IMR-90 (cell line): ENCODE measurements around the gene ANKRD63. TPM values are rescaled to one million over a fixed set of nuclear protein-coding genes. Genes with fewer than 3 reads are reported as not detected.

ENCODE experiments used
- ATAC-seq: fragments of 200-7000 bp; cut with Tn5 transposase; 2 replicates; pipeline ENCODE4 v1.9.1; 2020; ENCODE audit warnings: low read depth, mild to moderate bottlenecking, moderate library complexity
- Bru-seq: library from RNA; stranded (reverse); fragments of 400-500 nt; gene quantifications from one replicate; lab custom pipeline; 2021; lab: Mats Ljungman, UMichigan
- BruChase-seq, 2 experiments: library from RNA; stranded (reverse); fragments of 400-500 nt; gene quantifications; one replicate each; lab custom pipeline; 2021; lab: Mats Ljungman, UMichigan
- BruUV-seq: library from RNA; stranded (reverse); fragments of 400-500 nt; replicated peaks from 2 replicates; lab custom pipeline; 2021; lab: Mats Ljungman, UMichigan
- CTCF ChIA-PET: fragments of 300-600 bp; formaldehyde crosslinking; extraction: SDS; loops from one replicate; lab custom pipeline; 2021; ENCODE audit warnings: antibody characterized with exemption; lab: Yijun Ruan, JAX
- POLR2A ChIA-PET: fragments of 300-600 bp; sonication (Branson Sonifier 250); formaldehyde crosslinking; loops from one replicate; lab custom pipeline; 2022; ENCODE audit warnings: antibody characterized with exemption; ENCODE audit not compliant: unreplicated experiment; lab: Charles Lee
- DNase-seq: peaks from one replicate; pipeline ENCODE4 v3.0.0; 2013
- H2AFZ ChIP-seq: replicated peaks from 2 replicates; pipeline ENCODE3; 2013; ENCODE audit warnings: low read length, mild to moderate bottlenecking; ENCODE audit not compliant: poor library complexity
- H2AK5ac ChIP-seq: 2 replicates; pipeline ENCODE4 v1.6.1; 2013; ENCODE audit warnings: low read depth, low read length, inconsistent platforms
- H2AK9ac ChIP-seq: replicated peaks from 2 replicates; pipeline ENCODE3; 2013; ENCODE audit warnings: mild to moderate bottlenecking, low read depth, low read length, moderate library complexity; ENCODE audit not compliant: poor library complexity
- H2BK120ac ChIP-seq: 2 replicates; pipeline ENCODE4 v1.6.1; 2013; ENCODE audit warnings: low read depth, low read length, inconsistent platforms
- H2BK15ac ChIP-seq: 3 replicates; pipeline ENCODE4 v1.6.1; 2013; ENCODE audit warnings: low read depth, low read length, inconsistent platforms
- H2BK20ac ChIP-seq: 2 replicates; pipeline ENCODE4 v1.6.1; 2013; ENCODE audit warnings: low read depth, mild to moderate bottlenecking, inconsistent platforms, low read length, moderate library complexity
- H2BK5ac ChIP-seq: 2 replicates; pipeline ENCODE4 v1.6.1; 2013; ENCODE audit warnings: mild to moderate bottlenecking, low read depth, low read length, inconsistent platforms; ENCODE audit not compliant: poor library complexity, severe bottlenecking
- H3K14ac ChIP-seq: replicated peaks from 2 replicates; pipeline ENCODE4 v1.6.1; 2013; ENCODE audit warnings: low read depth, low read length, inconsistent platforms
- H3K18ac ChIP-seq: 2 replicates; pipeline ENCODE4 v1.6.1; 2013; ENCODE audit warnings: low read depth, low read length, control low read depth
- H3K23ac ChIP-seq: 2 replicates; pipeline ENCODE4 v1.6.1; 2013; ENCODE audit warnings: low read depth, low read length, inconsistent platforms
- H3K27ac ChIP-seq: 2 replicates; pipeline ENCODE4 v1.5.1; 2013; ENCODE audit warnings: mild to moderate bottlenecking, control low read depth, low read length; ENCODE audit not compliant: insufficient read depth
- H3K27me3 ChIP-seq: 2 replicates; pipeline ENCODE4 v1.6.1; 2013; ENCODE audit warnings: low read length; ENCODE audit not compliant: control insufficient read depth, insufficient read depth
- H3K36me3 ChIP-seq: 2 replicates; pipeline ENCODE4 v1.6.1; 2013; ENCODE audit warnings: low read length, mixed read lengths; ENCODE audit not compliant: control insufficient read depth, insufficient read depth
- H3K4ac ChIP-seq: 2 replicates; pipeline ENCODE4 v1.6.1; 2013; ENCODE audit warnings: low read depth, low read length, inconsistent platforms
- H3K4me1 ChIP-seq: 2 replicates; pipeline ENCODE4 v1.6.1; 2013; ENCODE audit warnings: low read length, mixed read lengths; ENCODE audit not compliant: control insufficient read depth, insufficient read depth
- H3K4me2 ChIP-seq: 2 replicates; pipeline ENCODE4 v1.6.1; 2013; ENCODE audit warnings: low read depth, mild to moderate bottlenecking, control low read depth, low read length, moderate library complexity
- H3K4me3 ChIP-seq: 2 replicates; pipeline ENCODE4 v1.5.1; 2013; ENCODE audit warnings: low read depth, mild to moderate bottlenecking, control low read depth, low read length, moderate library complexity; ENCODE audit not compliant: insufficient read depth
- H3K56ac ChIP-seq: 2 replicates; pipeline ENCODE4 v1.6.1; 2013; ENCODE audit warnings: low read length, inconsistent platforms; ENCODE audit not compliant: insufficient read depth; ENCODE audit errors: extremely low read depth
- H3K79me1 ChIP-seq, 2 experiments: 2 replicates each; pipeline ENCODE4 v1.6.1; 2013; ENCODE audit warnings: low read length in 2 of 2, inconsistent platforms in 1 of 2, low read depth in 1 of 2
- H3K9ac ChIP-seq: 2 replicates; pipeline ENCODE4 v1.6.1; 2013; ENCODE audit warnings: low read depth, low read length, control low read depth
- H3K9me1 ChIP-seq: 2 replicates; pipeline ENCODE4 v1.6.1; 2013; ENCODE audit warnings: low read length, inconsistent platforms; ENCODE audit not compliant: insufficient read depth
- H3K9me3 ChIP-seq: 2 replicates; pipeline ENCODE4 v1.6.1; 2013; ENCODE audit warnings: low read length; ENCODE audit not compliant: control insufficient read depth, insufficient read depth
- H4K20me1 ChIP-seq: 2 replicates; pipeline ENCODE4 v1.6.1; 2013; ENCODE audit warnings: low read length, inconsistent platforms; ENCODE audit not compliant: insufficient read depth
- H4K5ac ChIP-seq: 2 replicates; pipeline ENCODE4 v1.6.1; 2013; ENCODE audit warnings: mild to moderate bottlenecking, low read depth, low read length, control low read depth
- H4K8ac ChIP-seq, 2 experiments: 2 replicates each; pipeline ENCODE4 v1.6.1; 2013; ENCODE audit warnings: low read depth in 2 of 2, low read length in 2 of 2, control low read depth in 1 of 2, inconsistent platforms in 1 of 2
- H4K91ac ChIP-seq: 2 replicates; pipeline ENCODE4 v1.6.1; 2013; ENCODE audit warnings: low read depth, low read length, inconsistent platforms; ENCODE audit not compliant: insufficient read depth
- CHD1 ChIP-seq: IDR thresholded peaks from 2 replicates; pipeline ENCODE4 v1.6.1; 2012; ENCODE audit warnings: low read depth, low read length, improper control_type of control experiment
- MAZ ChIP-seq: IDR thresholded peaks from 2 replicates; pipeline ENCODE4 v1.6.1; 2012; ENCODE audit warnings: low read depth, mild to moderate bottlenecking, low read length, improper control_type of control experiment, moderate library complexity, borderline replicate concordance
- WGBS, 2 experiments: methylation state at CpG; one replicate each; pipeline versions ENCODE4 v1.1.5 to v1.1.7; 2013; ENCODE audit warnings: missing lambda C conversion rate in 2 of 2; ENCODE audit not compliant: insufficient read length in 1 of 2; ENCODE audit errors: extremely low coverage in 2 of 2; 5-methylcytosine and 5-hydroxymethylcytosine counted together
- dilution Hi-C: fragments of 300-500 bp; cut with HindIII; formaldehyde crosslinking; loops from one replicate; pipeline ENCODE4 v1.14.3; 2018; ENCODE audit warnings: low sequenced_read_pairs; ENCODE audit not compliant: unreplicated experiment
- in situ Hi-C: fragments of 300-500 bp; cut with MboI; formaldehyde crosslinking; loops from 3 replicates; pipeline ENCODE4 v1.14.3; 2019; ENCODE audit warnings: low sequenced_read_pairs, inconsistent platforms, mixed read lengths
- intact Hi-C: fragments of 100-400 bp; cut with micrococcal nuclease; formaldehyde crosslinking; loops from 2 replicates; pipeline ENCODE4 v1.10.0; 2022
- long read RNA-seq: library from polyadenylated mRNA; unstranded; transcript quantifications from one replicate; pipeline ENCODE4 v2.0.0, GENCODE V29; 2021; ENCODE audit not compliant: unreplicated experiment
- polyA plus RNA-seq, 3 experiments: library from polyadenylated mRNA; depleted of rRNA; stranded (reverse); fragments of >200 nt; gene quantifications; 2 replicates each; pipeline ENCODE4 v1.2.3, GENCODE V29; 2012; ENCODE audit warnings: low replicate concordance in 1 of 3
- total RNA-seq: library from RNA; depleted of rRNA; stranded (reverse); fragments of >200 nt; gene quantifications from 2 replicates; pipeline ENCODE4 v1.2.3, GENCODE V29; 2012; rRNA removed

The ANKRD63 gene, protein sequence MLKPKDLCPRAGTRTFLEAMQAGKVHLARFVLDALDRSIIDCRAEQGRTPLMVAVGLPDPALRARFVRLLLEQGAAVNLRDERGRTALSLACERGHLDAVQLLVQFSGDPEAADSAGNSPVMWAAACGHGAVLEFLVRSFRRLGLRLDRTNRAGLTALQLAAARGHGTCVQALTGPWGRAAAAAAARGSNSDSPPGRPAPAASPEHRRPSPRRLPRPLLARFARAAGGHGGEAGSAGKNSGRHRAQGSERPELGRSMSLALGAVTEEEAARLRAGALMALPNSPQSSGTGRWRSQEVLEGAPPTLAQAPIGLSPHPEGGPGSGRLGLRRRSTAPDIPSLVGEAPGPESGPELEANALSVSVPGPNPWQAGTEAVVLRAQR
- total RNA-seq (under 0.01 TPM in 1 of 2 replicates, not detected in the other), polyA plus RNA-seq (2012; rRNA removed) (not detected in 2 replicates), Bru-seq, nascent RNA (not detected), BruChase-seq, experiment 1, labeled RNA remaining after a 6-hour chase (not detected), BruChase-seq, experiment 2, labeled RNA remaining after a 2-hour chase (not detected)
- not detected in 2 replicates for polyA plus RNA-seq (2012; cell fraction: cytosol; rRNA removed)
- 0.05 TPM in 1 of 2 replicates, not detected in the other for polyA plus RNA-seq (2012; cell fraction: nucleus; rRNA removed; ENCODE audit: low replicate concordance)
- long read RNA-seq: 0 reads

GRCh38 chr15:40282869-40283614 is at the start of gene ANKRD63:
TSS of gene ANKRD63 (minus strand) at chr15:40283064. CDS start at chr15:40282586, 478 bp downstream.
- Histone ChIP-seq H2BK20ac (no peak within 1 kb of the TSS), H4K91ac (no peak within 1 kb of the TSS), H4K8ac (no peak within 1 kb of the TSS), H3K4me2 (peak within 1 kb of the TSS; percentile 91), H2BK5ac (no peak within 1 kb of the TSS), H3K9me3 (no peaks in the 10 kb centered on the region), H2BK120ac (no peak within 1 kb of the TSS), H2BK15ac (no peak within 1 kb of the TSS), H2AFZ (peak within 1 kb of the TSS; percentile 86), H3K14ac (no peak within 1 kb of the TSS), H3K9me1 (no peaks in the 10 kb centered on the region), H3K18ac (no peak within 1 kb of the TSS), H3K9ac (no peak within 1 kb of the TSS), H3K4me3 (peak within 1 kb of the TSS; percentile 47), H2AK9ac (no peak within 1 kb of the TSS), H3K56ac (no peak within 1 kb of the TSS), H3K36me3 (no peaks in the 10 kb centered on the region), H4K20me1 (no peaks in the 10 kb centered on the region), H3K4me1 (peaks cover 9% of the 10 kb centered on the region), H3K79me1 (no peaks in the 10 kb centered on the region), H2AK5ac (no peak within 1 kb of the TSS), H3K27me3 (peaks cover 67% of the 10 kb centered on the region), H3K23ac (no peak within 1 kb of the TSS), H3K27ac (no peak within 1 kb of the TSS), H4K5ac (no peak within 1 kb of the TSS), H3K4ac (no peak within 1 kb of the TSS)
- peak; percentile 7; the same call in 1 of the 2 replicates for ATAC-seq
- dilution Hi-C loops: no loop called here
- BruUV-seq: no TSS peak
- no peak for DNase-seq
- in situ Hi-C loops: no loop called here
- WGBS, 2 experiments: 4% methylated on average over 23 of the region's 76 CpGs; no CpG with 5 or more reads in 1 of the 2 experiments
- ChIA-PET POLR2A (interaction anchor here (0.7 kb wide), 1 partner anchor 13 kb away, joined by 3 read pairs; no protein-coding TSS in a partner anchor), CTCF (interaction anchor here (1.0 kb wide), 1 partner anchor 27 kb away, joined by 3 read pairs; no protein-coding TSS in a partner anchor)
- intact Hi-C loops: no loop called here
- TF ChIP-seq CHD1 (no peak), MAZ (peak; percentile 41; the same call in 1 of the 2 replicates)
